Thymus (tissue), 14 donors: ENCODE results near the gene ZNF229. TPM values are rescaled to one million over a fixed set of nuclear protein-coding genes. Genes with fewer than 3 reads are reported as not detected.
A peak's percentile ranks its signal among the peaks of the same experiment; 100 is the strongest.
"Not testable (repeated sequence)": the region's sequence is repeated elsewhere in the genome, so short reads cannot be mapped to it uniquely, and the experiment has no call there.

Experiments used
- DNase-seq, 9 donors: peaks; one replicate each; pipeline ENCODE4 v3.0.0-alpha.2; 2013; ENCODE audit warnings: low spot score in 9 of 9, low read depth in 6 of 9, missing footprints in 1 of 9
- H3K27ac ChIP-seq, 2 donors: one replicate each; pipeline ENCODE4 v1.5.1; 2013; ENCODE audit warnings: control low read depth in 1 of 2, low read depth in 1 of 2, low read length in 1 of 2, mild to moderate bottlenecking in 1 of 2, moderate library complexity in 1 of 2
- H3K27me3 ChIP-seq, 2 donors: one replicate each; pipeline ENCODE4 v1.5.1; 2013; ENCODE audit warnings: low read length in 1 of 2; ENCODE audit not compliant: control insufficient read depth in 2 of 2, insufficient read depth in 1 of 2
- H3K36me3 ChIP-seq, 2 donors: one replicate each; pipeline ENCODE4 v1.5.1; 2013; ENCODE audit warnings: low read length in 1 of 2, mild to moderate bottlenecking in 1 of 2, moderate library complexity in 1 of 2; ENCODE audit not compliant: control insufficient read depth in 2 of 2, insufficient read depth in 2 of 2
- H3K4me1 ChIP-seq, 2 donors: one replicate each; pipeline ENCODE4 v1.5.1; 2013; ENCODE audit warnings: low read length in 2 of 2; ENCODE audit not compliant: control insufficient read depth in 2 of 2, insufficient read depth in 2 of 2
- H3K4me3 ChIP-seq, 2 donors: one replicate each; pipeline ENCODE4 v1.5.1; 2013; ENCODE audit warnings: low read length in 2 of 2, control low read depth in 1 of 2, mild to moderate bottlenecking in 1 of 2
- H3K9me3 ChIP-seq, 2 donors: one replicate each; pipeline ENCODE4 v1.5.1; 2013; ENCODE audit warnings: low read length in 1 of 2, mild to moderate bottlenecking in 1 of 2; ENCODE audit not compliant: control insufficient read depth in 2 of 2, insufficient read depth in 1 of 2
- WGBS: extraction: QIAGEN DNeasy Blood & Tissue Kit; methylation state at CpG from one replicate; pipeline ENCODE4 v1.1.7; 2013; 5-methylcytosine and 5-hydroxymethylcytosine counted together
- long read RNA-seq, 10 donors: transcript quantifications; one replicate each; lab custom pipeline, GENCODE V29; 2026
- polyA plus RNA-seq: library from polyadenylated mRNA; stranded (reverse); fragments of 200-250 nt; gene quantifications from one replicate; pipeline ENCODE4 v1.2.3, GENCODE V29; 2013
- total RNA-seq: library from RNA; stranded (reverse); fragments of 120-200 nt; gene quantifications from one replicate; pipeline ENCODE4 v1.2.4, GENCODE V29; 2013
- donor health status: healthy.

The ZNF229 gene
- total RNA-seq (4.7 TPM), polyA plus RNA-seq (1.5 TPM)
- long read RNA-seq, donor 1: 0 reads
- long read RNA-seq, donor 2, full-length matches to known transcripts: 3 of 3 reads
- long read RNA-seq, donor 2, partial matches to known transcripts: 0 of 3 reads
- long read RNA-seq, donor 2, other reads (novel, unspliced or antisense): 0 of 3 reads
- long read RNA-seq, donor 3: 0 reads
- long read RNA-seq, donor 4: 0 reads
- long read RNA-seq, donor 5, full-length matches to known transcripts: 1 of 1 reads
- long read RNA-seq, donor 5, partial matches to known transcripts: 0 of 1 reads
- long read RNA-seq, donor 5, other reads (novel, unspliced or antisense): 0 of 1 reads
- long read RNA-seq, donor 6, full-length matches to known transcripts: 3 of 3 reads
- long read RNA-seq, donor 6, partial matches to known transcripts: 0 of 3 reads
- long read RNA-seq, donor 6, other reads (novel, unspliced or antisense): 0 of 3 reads
- long read RNA-seq, donor 7, full-length matches to known transcripts: 1 of 1 reads
- long read RNA-seq, donor 7, partial matches to known transcripts: 0 of 1 reads
- long read RNA-seq, donor 7, other reads (novel, unspliced or antisense): 0 of 1 reads
- long read RNA-seq, donor 8: 0 reads
- long read RNA-seq, donor 9: 0 reads
- long read RNA-seq, donor 10: 0 reads

- Histone ChIP-seq H3K4me1 (peaks cover 3 to 9% of the 10 kb centered on the region in 2 donors), H3K27ac (no peak within 1 kb of the TSS), H3K9me3 (peaks cover 7 to 27% of the 10 kb centered on the region in 2 donors), H3K36me3 (no peaks in the 10 kb centered on the region), H3K27me3 (no peaks in the 10 kb centered on the region), H3K4me3 (peak within 1 kb of the TSS; percentile 62 to 66)
- DNase-seq: peak; percentile 70 to 92 (median 81)
- WGBS: 7% methylated on average over 45 of the region's 45 CpGs
Observed at GRCh38 chr19:44447916-44448674, at the start of gene ZNF229. ZNF229 (minus strand) TSS chr19:44448472; CDS start chr19:44442847, 5,625 bp downstream.

GRCh38 chr19:44496711-44497110 lies 48.4 kb upstream of the ZNF229 start:
- DNase-seq: no peak
- H3K9me3 ChIP-seq: peaks cover 38 to 66% of the 10 kb centered on the region in 2 donors
- H3K4me3 ChIP-seq: no peak overlapping the region
- peaks cover 12 to 13% of the 10 kb centered on the region in 2 donors for H3K4me1 ChIP-seq
- H3K27ac ChIP-seq: no peak overlapping the region
- WGBS: 100% methylated on average over 1 of the region's 1 CpG
- no peaks in the 10 kb centered on the region for H3K27me3 ChIP-seq
- peaks cover 48 to 68% of the 10 kb centered on the region in 2 donors for H3K36me3 ChIP-seq

- Histone ChIP-seq H3K9me3 (peaks cover 26 to 38% of the 10 kb centered on the region in 2 donors), H3K4me3 (no peak overlapping the region), H3K4me1 (no peaks in the 10 kb centered on the region), H3K27me3 (no peaks in the 10 kb centered on the region), H3K36me3 (peaks cover 37 to 47% of the 10 kb centered on the region in 2 donors), H3K27ac (no peak overlapping the region)
- 98% methylated on average over 7 of the region's 7 CpGs for WGBS
- DNase-seq: peak in 2 of 9 donors; percentile 6 to 29
Observed at GRCh38 chr19:44476559-44477408, 28.5 kb upstream of the ZNF229 start.

GRCh38 chr19:44468730-44469129 lies 20.5 kb upstream of the ZNF229 start:
- 77% methylated on average over 5 of the region's 5 CpGs for WGBS
- not testable (repeated sequence) for H3K27ac ChIP-seq, DNase-seq, H3K4me3 ChIP-seq, H3K27me3 ChIP-seq, H3K36me3 ChIP-seq, H3K4me1 ChIP-seq
- peaks cover 5 to 18% of the 10 kb centered on the region in 2 donors for H3K9me3 ChIP-seq

GRCh38 chr19:44462600-44463286 lies 14.5 kb upstream of the ZNF229 start:
- H3K4me1 ChIP-seq, H3K36me3 ChIP-seq, H3K9me3 ChIP-seq, H3K27ac ChIP-seq, DNase-seq, H3K4me3 ChIP-seq, H3K27me3 ChIP-seq: not testable (repeated sequence)
- WGBS: 68% methylated on average over 3 of the region's 3 CpGs

GRCh38 chr19:44456016-44456415 lies 7.7 kb upstream of the ZNF229 start:
- not testable (repeated sequence) for H3K36me3 ChIP-seq, H3K4me3 ChIP-seq, DNase-seq, H3K27ac ChIP-seq, H3K27me3 ChIP-seq, H3K4me1 ChIP-seq
- H3K9me3 ChIP-seq: peaks cover 2 to 39% of the 10 kb centered on the region in 2 donors
- 93% methylated on average over 11 of the region's 13 CpGs for WGBS

- DNase-seq: no peak
- H3K4me1 ChIP-seq: no peaks in the 10 kb centered on the region
- no peaks in the 10 kb centered on the region for H3K27me3 ChIP-seq
- H3K9me3 ChIP-seq: peaks cover 2 to 45% of the 10 kb centered on the region in 2 donors
- no peaks in the 10 kb centered on the region for H3K36me3 ChIP-seq
- no peak overlapping the region for H3K4me3 ChIP-seq
- 83% methylated on average over 4 of the region's 4 CpGs for WGBS
- no peak overlapping the region for H3K27ac ChIP-seq
Observed at GRCh38 chr19:44455100-44455499, 6.8 kb upstream of the ZNF229 start.

GRCh38 chr19:44452367-44452766 lies 4.1 kb upstream of the ZNF229 start:
- WGBS: 92% methylated on average over 4 of the region's 4 CpGs
- Histone ChIP-seq H3K9me3 (peaks cover 7 to 40% of the 10 kb centered on the region in 2 donors), H3K4me3 (no peak overlapping the region)

More at GRCh38 chr19:44452367-44452766, 4.1 kb upstream of the ZNF229 start:
- peaks cover 3 to 9% of the 10 kb centered on the region in 2 donors for H3K4me1 ChIP-seq
- no peak for DNase-seq
- H3K27me3 ChIP-seq: no peaks in the 10 kb centered on the region
- H3K36me3 ChIP-seq: no peaks in the 10 kb centered on the region
- H3K27ac ChIP-seq: no peak overlapping the region
